GM12801 (cell line): ENCODE results near the gene TAF5.

ENCODE experiments used
- TF ChIP-seq, protein P1 (sequence below): IDR thresholded peaks from one replicate; pipeline ENCODE4 v1.5.1; 2011; ENCODE audit warnings: control low read depth; ENCODE audit not compliant: insufficient read length; ENCODE audit errors: extremely low read depth

The TAF5 gene

GRCh38 chr10:103433858-103434257 lies 66.1 kb downstream of the TAF5 start:
- TF ChIP-seq, protein P1, sequence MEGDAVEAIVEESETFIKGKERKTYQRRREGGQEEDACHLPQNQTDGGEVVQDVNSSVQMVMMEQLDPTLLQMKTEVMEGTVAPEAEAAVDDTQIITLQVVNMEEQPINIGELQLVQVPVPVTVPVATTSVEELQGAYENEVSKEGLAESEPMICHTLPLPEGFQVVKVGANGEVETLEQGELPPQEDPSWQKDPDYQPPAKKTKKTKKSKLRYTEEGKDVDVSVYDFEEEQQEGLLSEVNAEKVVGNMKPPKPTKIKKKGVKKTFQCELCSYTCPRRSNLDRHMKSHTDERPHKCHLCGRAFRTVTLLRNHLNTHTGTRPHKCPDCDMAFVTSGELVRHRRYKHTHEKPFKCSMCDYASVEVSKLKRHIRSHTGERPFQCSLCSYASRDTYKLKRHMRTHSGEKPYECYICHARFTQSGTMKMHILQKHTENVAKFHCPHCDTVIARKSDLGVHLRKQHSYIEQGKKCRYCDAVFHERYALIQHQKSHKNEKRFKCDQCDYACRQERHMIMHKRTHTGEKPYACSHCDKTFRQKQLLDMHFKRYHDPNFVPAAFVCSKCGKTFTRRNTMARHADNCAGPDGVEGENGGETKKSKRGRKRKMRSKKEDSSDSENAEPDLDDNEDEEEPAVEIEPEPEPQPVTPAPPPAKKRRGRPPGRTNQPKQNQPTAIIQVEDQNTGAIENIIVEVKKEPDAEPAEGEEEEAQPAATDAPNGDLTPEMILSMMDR, result no peak
